NCI-H82 treated with DMSO at 0.1 percent for 48 hours (cell line): ENCODE results near the gene GCK.
"Not testable (repeated sequence)": the region's sequence is repeated elsewhere in the genome, so short reads cannot be mapped to it uniquely, and the experiment has no call there.

Source experiments
- DNase-seq: peaks from one replicate; lab custom pipeline; 2025; ENCODE audit not compliant: unreplicated experiment; lab: John Stamatoyannopoulos, UW

GCK gene

GRCh38 chr7:44208085-44208484 is 18.8 kb upstream of the GCK start:
- no peak for DNase-seq

GRCh38 chr7:44206008-44206407 is 16.8 kb upstream of the GCK start:
- no peak for DNase-seq

GRCh38 chr7:44201813-44202212 is 12.6 kb upstream of the GCK start:
- DNase-seq, result no peak

- peak; percentile 90 for DNase-seq
These were observed 11.6 kb upstream of the GCK start, which contains the start of gene YKT6 for GRCh38 chr7:44200699-44201461. YKT6 (plus strand) TSS chr7:44200978; CDS start chr7:44201136, 158 bp downstream.

GRCh38 chr7:44200163-44200562 is 10.9 kb upstream of the GCK start:
- DNase-seq, result not testable (repeated sequence)

GRCh38 chr7:44197474-44197873 is 8.2 kb upstream of the GCK start:
- DNase-seq, result no peak

- peak; percentile 50 for DNase-seq
These were observed 7.2 kb upstream of the GCK start for GRCh38 chr7:44196450-44196872.

- DNase-seq, result no peak
These were observed 6.7 kb upstream of the GCK start for GRCh38 chr7:44195889-44196288.

GRCh38 chr7:44194562-44195145 is 5.4 kb upstream of the GCK start:
- no peak for DNase-seq

- DNase-seq, result no peak
These were observed 4.8 kb upstream of the GCK start for GRCh38 chr7:44194069-44194468.

- no peak for DNase-seq
These were observed 4.0 kb upstream of the GCK start for GRCh38 chr7:44193011-44193802.

- DNase-seq, result no peak
These were observed 1.9 kb upstream of the GCK start for GRCh38 chr7:44191171-44191570.

GRCh38 chr7:44189993-44190872 is 994 bp upstream of the GCK start:
- DNase-seq, result no peak

GRCh38 chr7:44188480-44189225 is 586 bp downstream of the GCK start:
- DNase-seq, result no peak

GRCh38 chr7:44187636-44188416 is 1.4 kb downstream of the GCK start:
- DNase-seq, result no peak

GRCh38 chr7:44186736-44187135 is 2.5 kb downstream of the GCK start:
- no peak for DNase-seq

GRCh38 chr7:44185729-44186128 is 3.5 kb downstream of the GCK start:
- DNase-seq, result no peak

- no peak for DNase-seq
These were observed 4.3 kb downstream of the GCK start for GRCh38 chr7:44184873-44185446.
